ENCODE data around the gene TMEM178B. TPM values are rescaled to one million over a fixed set of nuclear protein-coding genes. Genes with fewer than 3 reads are reported as not detected.

The TMEM178B gene
- total RNA-seq, 1 experiment from 2014 or later: 0.39 TPM

- TF ChIP-seq POLR2AphosphoS5 (IDR thresholded peaks at IDR 0.05; ENCODE audit: low read depth, low read length): no peak
- TF ChIP-seq TCF7L2 (IDR thresholded peaks at IDR 0.05; ENCODE audit: low read depth, low read length): no peak
- TF ChIP-seq SIN3A (IDR thresholded peaks at IDR 0.05; ENCODE audit: borderline replicate concordance, insufficient read depth, low read depth, low read length): no peak
- no peak for TF ChIP-seq REST (IDR thresholded peaks at IDR 0.05; ENCODE audit: insufficient read depth in 1 of 2, low read depth in 2 of 2, low read length in 1 of 2)
- TF ChIP-seq CTCF (IDR thresholded peaks at IDR 0.05): no peak
- ATAC-seq (no peak), DNase-seq (ENCODE audit: low read depth, low spot score) (no peak)
- POLR2A ChIA-PET: no interaction called here
- H3K4me1 ChIP-seq (ENCODE audit: control insufficient read depth, insufficient read depth, low read length): no peaks in the 10 kb centered on the region
- no peaks in the 10 kb centered on the region for H3K36me3 ChIP-seq (ENCODE audit: control insufficient read depth, insufficient read depth, low read length)
- intact Hi-C loops (cut with micrococcal nuclease; ENCODE audit: unreplicated experiment) (no loop called here), in situ Hi-C loops (cut with HindIII; ENCODE audit: low pct_unique_long_range_greater_than_20kb, low sequenced_read_pairs) (no loop called here)
- CTCF ChIA-PET: no interaction called here
- H3K27me3 ChIP-seq (ENCODE audit: control insufficient read depth, insufficient read depth, low read length): no peaks in the 10 kb centered on the region; the same call in 1 of the 2 replicates
- no peak overlapping the region for H3K4me3 ChIP-seq (ENCODE audit: low read depth in 2 of 2, low read length in 2 of 2)
- H3K9me3 ChIP-seq (ENCODE audit: control insufficient read depth, insufficient read depth, low read depth, low read length): no peaks in the 10 kb centered on the region
- BruUV-seq (replicated peaks): no TSS peak
- H3K27ac ChIP-seq (ENCODE audit: low read length): no peak overlapping the region
These were observed 214.1 kb downstream of the TMEM178B start for GRCh38 chr7:141287936-141288335.

- in situ Hi-C loops (cut with HindIII; ENCODE audit: low pct_unique_long_range_greater_than_20kb, low sequenced_read_pairs) (no loop called here), intact Hi-C loops (cut with micrococcal nuclease; ENCODE audit: unreplicated experiment) (no loop called here)
- ATAC-seq (no peak), DNase-seq (ENCODE audit: low read depth, low spot score) (no peak)
- POLR2A ChIA-PET: no interaction called here
- H3K27ac ChIP-seq (ENCODE audit: low read length): no peak overlapping the region
- no peaks in the 10 kb centered on the region for H3K4me1 ChIP-seq (ENCODE audit: control insufficient read depth, insufficient read depth, low read length)
- H3K9me3 ChIP-seq (ENCODE audit: control insufficient read depth, insufficient read depth, low read depth, low read length): no peaks in the 10 kb centered on the region
- no TSS peak for BruUV-seq (replicated peaks)
- TF ChIP-seq SIN3A (IDR thresholded peaks at IDR 0.05; ENCODE audit: borderline replicate concordance, insufficient read depth, low read depth, low read length) (no peak), REST (IDR thresholded peaks at IDR 0.05; ENCODE audit: insufficient read depth in 1 of 2, low read depth in 2 of 2, low read length in 1 of 2) (no peak), POLR2AphosphoS5 (IDR thresholded peaks at IDR 0.05; ENCODE audit: low read depth, low read length) (no peak), TCF7L2 (IDR thresholded peaks at IDR 0.05; ENCODE audit: low read depth, low read length) (no peak), CTCF (IDR thresholded peaks at IDR 0.05) (no peak)
- no peak overlapping the region for H3K4me3 ChIP-seq (ENCODE audit: low read depth in 2 of 2, low read length in 2 of 2)
- no peaks in the 10 kb centered on the region; the same call in 1 of the 2 replicates for H3K27me3 ChIP-seq (ENCODE audit: control insufficient read depth, insufficient read depth, low read length)
- CTCF ChIA-PET: no interaction called here
- no peaks in the 10 kb centered on the region for H3K36me3 ChIP-seq (ENCODE audit: control insufficient read depth, insufficient read depth, low read length)
These were observed 214.8 kb downstream of the TMEM178B start for GRCh38 chr7:141288626-141289025.

Data from Panc1 (cell line).